GM18508 (cell line): ENCODE results near the gene RAD9A.
A peak's percentile ranks its signal among the peaks of the same experiment; 100 is the strongest.

Source experiments
- ATAC-seq: cut with Tn5 transposase; IDR thresholded peaks from one replicate; pipeline ENCODE4 v1.9.1; 2021; ENCODE audit warnings: moderate number of reproducible peaks; ENCODE audit not compliant: insufficient read depth, unreplicated experiment

RAD9A gene

GRCh38 chr11:67391304-67392182 is at the start of gene RAD9A:
TSS of gene RAD9A (plus strand) at chr11:67391986. CDS start at chr11:67392045, 59 bp downstream.
- no peak for ATAC-seq

- no peak for ATAC-seq
Measured at GRCh38 chr11:67344264-67344663, 47.5 kb upstream of the RAD9A start.

GRCh38 chr11:67345247-67345919 is 46.4 kb upstream of the RAD9A start:
- ATAC-seq = no peak

DNA sequence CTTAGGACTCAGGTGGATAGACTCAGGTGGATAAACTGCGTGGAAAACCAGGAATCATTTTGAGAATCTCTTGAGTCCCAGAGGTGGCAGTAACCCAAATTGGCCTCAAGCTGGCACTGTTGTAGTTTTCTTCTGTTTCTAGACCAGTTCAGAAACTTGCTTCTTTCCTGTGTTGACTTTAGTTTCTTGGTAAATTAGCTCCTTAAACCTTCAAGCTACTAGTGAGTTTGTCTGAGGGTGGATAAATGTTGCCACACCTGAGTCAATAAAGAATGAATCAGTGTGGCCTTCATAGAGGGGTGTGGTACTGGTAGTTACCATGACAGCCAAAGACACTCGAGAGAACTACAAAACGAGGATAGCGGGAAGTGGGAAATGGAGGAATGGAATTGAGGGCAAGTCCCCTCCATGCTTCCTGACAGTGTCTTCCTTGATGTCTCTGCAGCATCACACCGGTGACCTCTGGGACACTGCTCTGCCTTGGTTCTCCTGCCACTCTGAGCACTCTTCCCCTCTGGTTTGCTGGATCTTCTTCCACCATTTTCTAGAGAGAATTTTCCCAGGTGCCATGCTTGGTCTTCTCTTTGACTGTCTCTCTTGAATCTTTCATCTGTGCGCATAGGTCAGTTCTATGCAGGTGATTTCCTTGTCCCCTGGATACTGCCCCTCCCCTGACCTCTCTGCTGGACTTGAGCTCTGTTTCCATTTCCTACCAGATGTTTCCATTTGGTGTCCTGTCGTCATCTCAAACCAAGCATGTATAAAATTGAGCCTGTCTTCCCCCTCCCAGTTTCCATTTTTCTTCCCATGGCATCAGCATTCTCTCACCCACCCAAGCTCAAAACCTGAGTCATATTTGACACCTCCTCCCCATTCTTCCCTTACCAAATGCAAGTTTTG is 45.6 kb upstream of the RAD9A start:
- no peak for ATAC-seq

DNA sequence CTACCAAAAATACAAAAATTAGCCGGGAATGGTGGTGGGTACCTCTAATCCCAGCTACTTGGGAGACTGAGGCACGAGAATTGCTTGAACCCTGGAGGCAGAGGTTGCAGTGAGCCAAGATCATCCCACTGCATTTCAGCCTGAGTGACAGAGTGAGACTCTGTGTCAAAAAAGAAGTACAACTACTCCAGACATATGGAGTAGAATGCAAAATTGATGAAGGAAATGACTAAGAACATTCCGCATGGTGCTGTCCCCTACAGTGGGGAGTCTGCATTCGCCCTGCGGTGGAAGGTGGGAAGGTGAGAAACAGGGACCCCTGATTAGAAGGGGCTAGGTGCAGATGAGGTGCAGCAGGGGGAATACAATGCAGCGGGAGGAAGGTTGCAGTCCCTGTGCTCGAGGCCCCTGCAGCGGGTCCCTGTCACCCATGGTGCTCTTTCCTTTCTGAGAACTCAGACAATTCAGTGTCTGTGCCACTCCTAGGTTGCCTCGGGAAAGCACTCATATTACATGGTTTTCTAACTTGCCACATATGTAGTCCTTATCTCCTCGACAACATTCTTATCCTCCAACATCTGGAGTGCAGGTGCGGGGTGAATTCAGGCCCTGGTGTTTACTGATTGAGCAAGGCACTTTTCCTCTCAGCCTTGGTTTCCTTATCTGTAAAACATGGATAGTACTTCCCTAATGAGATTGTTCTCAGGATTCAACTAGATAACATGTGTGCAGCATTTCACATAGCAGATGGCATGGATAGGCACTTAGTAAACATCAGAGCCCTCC is 43.6 kb upstream of the RAD9A start:
- ATAC-seq = no peak

GRCh38 chr11:67349036-67349435 is 42.8 kb upstream of the RAD9A start:
- ATAC-seq = no peak

- no peak for ATAC-seq
Measured at GRCh38 chr11:67349457-67349856, 42.3 kb upstream of the RAD9A start.

GRCh38 chr11:67349928-67350465 is 41.8 kb upstream of the RAD9A start:
- no peak for ATAC-seq

DNA sequence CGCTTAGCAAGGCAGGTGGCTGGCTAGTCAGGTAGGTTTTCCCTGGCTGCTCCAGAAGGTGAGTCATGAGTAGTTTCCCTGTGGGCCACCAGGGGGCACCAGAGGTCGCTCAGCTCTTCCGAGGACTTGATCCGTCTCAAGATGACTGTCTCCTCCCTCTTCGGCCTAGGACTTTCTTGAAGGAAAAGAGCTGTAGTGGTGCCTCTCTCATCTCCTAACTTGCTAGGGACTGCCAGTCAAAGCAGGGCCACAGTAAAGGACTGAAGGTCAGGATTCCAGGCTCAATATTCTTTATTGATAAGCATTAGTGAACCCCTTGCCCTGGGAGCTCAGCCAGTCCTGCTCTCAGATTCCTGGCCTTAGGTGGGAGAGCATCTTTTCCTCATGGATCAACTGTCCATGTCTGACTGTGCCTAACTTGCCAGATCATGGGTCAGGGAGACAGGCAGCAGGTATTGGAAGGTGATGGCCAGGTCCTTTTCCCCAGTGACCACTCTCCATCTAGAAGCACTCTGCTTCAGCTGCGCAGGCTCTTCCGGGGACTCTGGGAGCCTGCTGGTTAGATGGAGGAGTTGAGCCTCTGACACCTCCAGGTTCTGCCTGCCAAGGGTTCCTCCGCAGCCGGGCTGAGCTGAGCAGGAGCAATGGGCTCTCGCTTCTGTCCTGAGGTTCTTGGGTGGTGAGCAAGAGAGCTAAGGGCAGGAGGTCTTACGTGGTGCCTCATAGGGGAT is 40.3 kb upstream of the RAD9A start:
- ATAC-seq = no peak

- peak; percentile 4 for ATAC-seq
Measured at GRCh38 chr11:67352546-67353316, 39.1 kb upstream of the RAD9A start.

DNA sequence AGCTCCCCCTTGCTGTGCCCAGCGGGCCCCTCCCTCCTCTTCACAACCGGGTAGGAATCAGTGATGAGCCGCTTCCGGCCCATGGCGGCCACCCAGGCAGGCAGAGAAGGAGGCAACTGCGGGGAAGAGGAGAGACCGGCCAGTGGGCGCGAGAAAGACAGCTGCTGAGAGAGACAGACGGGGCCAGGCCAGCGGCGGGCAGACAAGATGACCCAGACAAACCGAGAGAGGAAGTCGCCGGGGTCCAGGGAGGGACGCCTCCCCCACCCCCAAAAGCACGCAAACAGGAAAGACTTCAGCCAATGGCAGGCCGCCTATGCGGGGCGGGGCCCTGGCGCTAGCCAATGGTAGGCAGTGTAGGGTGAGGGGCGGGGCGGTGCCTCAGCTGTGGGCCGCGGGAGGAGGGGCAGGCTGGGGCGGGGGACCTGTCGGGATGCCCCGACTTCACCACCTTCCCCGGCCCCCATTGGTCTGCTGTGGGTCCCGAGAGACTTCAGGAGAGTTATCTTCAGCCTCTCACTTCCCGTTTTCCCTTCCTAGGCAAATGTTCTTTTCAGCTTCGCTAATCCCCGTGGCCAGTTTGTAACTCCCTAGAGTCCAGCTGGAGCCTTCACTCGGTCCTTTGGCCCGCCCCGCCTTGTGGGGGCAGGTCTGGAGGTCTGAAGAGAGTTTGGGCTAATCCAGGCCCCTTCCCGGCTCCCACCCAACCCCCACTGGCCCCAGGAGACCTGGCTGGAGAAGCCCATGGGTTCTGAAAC is 38.3 kb upstream of the RAD9A start, which contains the start of gene POLD4:
TSS of gene POLD4 (minus strand) at position 230 of the 758 bp plus-strand sequence. CDS start at position 83, 147 bp downstream.
- ATAC-seq = peak; percentile 49

DNA sequence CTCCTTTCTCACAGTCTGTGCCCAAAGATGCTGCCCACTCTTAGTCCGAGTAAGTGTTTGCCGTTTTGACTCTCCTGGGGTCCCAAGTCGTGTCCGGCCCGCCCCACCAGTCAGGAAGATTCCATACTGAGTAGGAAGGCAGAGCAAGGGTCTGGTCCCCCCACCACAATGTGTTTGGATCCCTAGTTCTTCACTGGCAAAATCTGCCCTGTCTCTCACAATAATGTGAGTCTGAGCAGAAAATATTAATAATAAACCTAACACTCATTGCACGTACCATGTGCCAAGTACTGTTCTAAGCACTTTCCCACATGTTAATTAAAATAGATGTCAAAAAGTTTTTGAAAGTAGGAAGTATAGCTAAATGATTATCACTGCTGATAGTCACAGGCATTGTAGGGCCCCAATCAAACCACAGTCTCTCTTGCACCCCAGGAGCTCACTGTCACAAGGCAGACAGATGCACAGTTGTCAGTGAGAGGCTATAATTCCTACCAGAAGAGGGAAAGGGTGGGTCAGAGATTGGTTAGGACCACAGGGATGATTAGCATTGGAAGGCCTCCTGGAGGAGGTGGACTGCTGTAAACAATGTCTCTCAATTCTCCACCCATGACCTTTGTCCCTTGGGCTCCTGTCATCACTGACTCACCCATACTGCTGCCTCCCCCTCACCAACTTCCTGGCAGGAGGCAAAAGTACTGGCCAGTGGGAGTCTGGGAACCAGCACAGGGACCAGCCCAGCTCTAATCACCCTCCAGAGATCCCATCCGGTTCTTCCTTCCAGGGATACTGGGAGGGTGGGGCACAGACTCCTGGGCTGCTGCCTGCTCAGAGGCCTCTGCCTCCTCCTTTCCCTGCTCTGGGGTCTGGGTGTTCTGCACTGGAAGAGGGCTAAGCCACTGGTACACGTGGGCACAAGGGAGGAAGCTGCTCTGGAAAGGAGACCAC is 37.4 kb upstream of the RAD9A start:
- ATAC-seq = no peak

DNA sequence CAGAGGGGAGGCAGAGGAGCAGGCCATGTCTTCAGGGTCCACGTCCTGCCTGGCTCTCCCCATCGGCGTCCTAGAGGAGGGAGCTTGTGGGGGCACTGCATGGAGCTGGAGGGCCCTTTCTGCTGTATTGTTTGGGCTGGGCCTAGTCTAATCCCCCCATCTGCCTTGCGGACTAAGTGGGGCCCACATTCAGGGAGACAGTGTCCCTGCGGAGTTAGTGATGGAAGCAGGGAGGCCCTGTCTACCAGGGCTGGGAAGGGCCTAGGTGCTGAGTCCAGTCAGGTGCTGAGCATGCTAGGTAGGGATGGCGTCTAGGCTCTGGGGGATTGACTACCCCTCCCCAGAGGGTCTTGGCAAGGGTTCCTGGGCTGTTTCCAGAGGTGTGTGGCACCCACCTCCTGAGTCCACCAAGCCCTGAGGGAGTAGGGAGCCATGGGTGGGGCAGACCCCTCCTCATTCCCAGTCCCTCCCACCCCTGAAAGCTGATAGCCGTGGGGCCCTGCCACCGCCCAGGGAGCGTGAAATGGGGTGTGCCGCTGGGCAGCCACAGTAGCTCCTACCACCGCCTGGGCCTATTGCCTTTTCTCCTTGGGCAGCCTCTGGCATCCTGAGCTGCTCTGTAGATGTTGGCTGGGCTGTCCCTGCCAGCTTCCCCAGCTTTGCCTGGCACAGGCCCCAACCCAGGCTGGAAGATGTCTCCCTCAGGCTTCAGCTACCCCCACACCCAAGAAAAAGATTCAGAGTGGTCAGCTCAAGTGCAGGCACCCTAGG is 36.6 kb upstream of the RAD9A start:
- no peak for ATAC-seq

- ATAC-seq = no peak
Measured at GRCh38 chr11:67355794-67356386, 35.9 kb upstream of the RAD9A start.

DNA sequence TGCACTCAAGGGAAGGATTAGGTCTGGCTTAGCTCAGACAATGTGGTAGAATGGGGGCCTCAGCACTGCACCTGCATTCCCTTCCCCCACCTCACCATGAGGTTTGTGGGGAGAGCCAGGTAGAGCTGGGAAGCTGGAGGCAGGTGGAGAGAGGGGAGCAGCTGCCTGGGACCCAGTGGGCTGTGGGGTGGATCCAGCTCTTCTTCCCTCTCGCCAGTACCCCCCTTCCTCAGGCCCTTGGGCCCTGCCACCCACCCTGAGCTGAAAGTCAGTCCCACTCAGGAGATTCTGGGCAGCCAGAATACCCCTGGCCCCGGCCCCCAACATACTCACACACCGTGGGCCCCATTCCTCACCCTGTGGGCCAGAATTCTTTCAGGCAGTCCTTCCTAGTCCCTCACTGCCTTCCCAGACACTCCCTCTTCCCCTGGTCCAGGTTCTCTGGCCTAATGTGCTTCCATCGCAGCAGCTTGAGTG is 35.4 kb upstream of the RAD9A start:
- ATAC-seq = no peak
